Astrocyte (in vitro differentiated cells and primary cell): ENCODE measurements around the gene CRYBG3. TPM values are rescaled to one million over a fixed set of nuclear protein-coding genes. Genes with fewer than 3 reads are reported as not detected.

Experiments used
- DNase-seq: peaks from one replicate; pipeline ENCODE4 v3.0.0-alpha.2; 2010; ENCODE audit warnings: low read depth
- FAIRE-seq: peaks from 2 replicates; lab custom pipeline; 2011; peaks lifted over from hg19 to GRCh38; lab: Jason Lieb, UNC
- H2AFZ ChIP-seq: 2 replicates; pipeline ENCODE4 v1.6.0; 2012; ENCODE audit warnings: low read depth, low read length, inconsistent platforms
- H3K27ac ChIP-seq: 2 replicates; pipeline ENCODE4 v1.5.1; 2011; ENCODE audit warnings: low read depth, low read length, inconsistent platforms
- H3K27me3 ChIP-seq: 2 replicates; pipeline ENCODE4 v1.6.0; 2011; ENCODE audit warnings: low read length, inconsistent platforms; ENCODE audit not compliant: insufficient read depth
- H3K36me3 ChIP-seq: 2 replicates; pipeline ENCODE4 v1.5.1; 2011; ENCODE audit warnings: low read length, inconsistent platforms; ENCODE audit not compliant: insufficient read depth
- H3K4me1 ChIP-seq: 2 replicates; pipeline ENCODE4 v1.5.1; 2011; ENCODE audit warnings: low read length, inconsistent platforms; ENCODE audit not compliant: insufficient read depth
- H3K4me2 ChIP-seq: 2 replicates; pipeline ENCODE4 v1.6.0; 2012; ENCODE audit warnings: low read length, inconsistent platforms
- H3K4me3 ChIP-seq: 2 replicates; pipeline ENCODE4 v1.5.1; 2011; ENCODE audit warnings: low read depth, mild to moderate bottlenecking, low read length, inconsistent platforms; ENCODE audit not compliant: insufficient read depth
- H3K79me2 ChIP-seq: 2 replicates; pipeline ENCODE4 v1.6.0; 2012; ENCODE audit warnings: mild to moderate bottlenecking, low read length, inconsistent platforms; ENCODE audit not compliant: insufficient read depth
- H3K9ac ChIP-seq: 2 replicates; pipeline ENCODE4 v1.6.0; 2012; ENCODE audit warnings: mild to moderate bottlenecking, low read length, inconsistent platforms
- H3K9me3 ChIP-seq: 2 replicates; pipeline ENCODE4 v1.5.1; 2012; ENCODE audit warnings: low read depth, mild to moderate bottlenecking, low read length, inconsistent platforms; ENCODE audit not compliant: insufficient read depth
- H4K20me1 ChIP-seq: 2 replicates; pipeline ENCODE4 v1.6.0; 2012; ENCODE audit warnings: low read length, inconsistent platforms; ENCODE audit not compliant: insufficient read depth
- H3K27ac Mint-ChIP-seq: one replicate; pipeline ENCODE4 v1.8.0; 2021; ENCODE audit warnings: mild to moderate bottlenecking, mixed read lengths; ENCODE audit not compliant: unreplicated experiment
- H3K27me3 Mint-ChIP-seq: one replicate; pipeline ENCODE4 v1.8.0; 2021; ENCODE audit warnings: low read depth, mixed read lengths; ENCODE audit not compliant: unreplicated experiment
- H3K36me3 Mint-ChIP-seq: one replicate; pipeline ENCODE4 v1.8.0; 2021; ENCODE audit warnings: low read depth, mixed read lengths; ENCODE audit not compliant: unreplicated experiment
- H3K4me1 Mint-ChIP-seq: one replicate; pipeline ENCODE4 v1.8.0; 2021; ENCODE audit warnings: low read depth, mixed read lengths; ENCODE audit not compliant: unreplicated experiment
- H3K4me3 Mint-ChIP-seq: one replicate; pipeline ENCODE4 v1.8.0; 2021; ENCODE audit warnings: mild to moderate bottlenecking, moderate library complexity, mixed read lengths; ENCODE audit not compliant: unreplicated experiment
- H3K9me3 Mint-ChIP-seq: one replicate; pipeline ENCODE4 v1.8.0; 2021; ENCODE audit warnings: mild to moderate bottlenecking, mixed read lengths; ENCODE audit not compliant: unreplicated experiment
- CTCF ChIP-seq: IDR thresholded peaks from 2 replicates; pipeline ENCODE4 v1.5.1; 2011; ENCODE audit warnings: low read depth, mild to moderate bottlenecking, inconsistent platforms, low read length, moderate library complexity; ENCODE audit not compliant: insufficient read depth
- EZH2 ChIP-seq: IDR thresholded peaks from 2 replicates; pipeline ENCODE4 v1.6.1; 2012; ENCODE audit warnings: mild to moderate bottlenecking, low read length, inconsistent platforms; ENCODE audit not compliant: insufficient read depth
- total RNA-seq: library from RNA; stranded (reverse); gene quantifications from 2 replicates; pipeline ENCODE4 v1.2.1, GENCODE V29; 2021

CRYBG3 gene
- total RNA-seq, 1 donor from 2014 or later: 13.0 TPM

DNA sequence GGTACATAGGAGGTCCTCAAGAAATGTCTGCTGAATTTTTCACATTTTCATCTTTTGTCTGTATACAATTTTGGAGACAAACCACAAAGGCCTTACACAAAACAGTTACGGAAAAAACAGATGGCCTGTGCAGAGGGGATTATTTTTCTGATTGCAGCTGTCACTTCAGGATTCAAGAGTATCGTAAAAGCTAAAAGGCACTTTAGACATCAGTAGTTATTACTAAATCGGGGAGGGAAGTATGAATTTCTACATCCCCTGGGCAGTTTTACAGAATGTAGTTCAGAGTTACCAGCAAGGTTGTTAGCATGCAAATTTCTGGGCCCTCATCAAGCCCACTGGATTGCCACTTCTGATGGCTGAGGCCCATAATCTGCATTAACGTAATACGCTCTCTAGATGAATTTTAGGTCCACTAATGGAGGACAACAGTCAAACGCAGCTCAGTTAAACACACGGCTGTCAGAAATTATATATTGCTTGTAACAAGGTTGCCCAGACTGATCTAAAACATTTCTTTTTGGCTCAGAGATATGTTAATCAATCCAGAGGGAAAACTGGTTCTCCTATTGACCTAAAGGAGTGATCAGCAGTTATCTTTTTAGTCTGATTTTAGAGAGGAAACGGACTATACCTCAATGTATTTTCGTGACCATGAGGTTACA, 149.3 kb downstream of the CRYBG3 start:
- Mint-ChIP-seq H3K4me1 (no peaks in the 10 kb centered on the region), H3K27ac (peak overlapping the region; percentile 5), H3K9me3 (no peaks in the 10 kb centered on the region), H3K27me3 (no peaks in the 10 kb centered on the region), H3K36me3 (no peaks in the 10 kb centered on the region), H3K4me3 (peak overlapping the region; percentile 89)
- H3K9ac ChIP-seq: peak overlapping the region; percentile 74
- H3K4me2 ChIP-seq: peak overlapping the region; percentile 89
- TF ChIP-seq EZH2 (no peak), CTCF (no peak)
- peaks cover 54% of the 10 kb centered on the region for H3K79me2 ChIP-seq
- H4K20me1 ChIP-seq: peaks cover 27% of the 10 kb centered on the region
- no peaks in the 10 kb centered on the region for H3K9me3 ChIP-seq
- no peak for FAIRE-seq
- H3K36me3 ChIP-seq: peaks cover 6% of the 10 kb centered on the region
- DNase-seq: no peak
- peak overlapping the region; percentile 69 for H3K4me3 ChIP-seq
- H3K27ac ChIP-seq: no peak overlapping the region
- peak overlapping the region; percentile 81 for H2AFZ ChIP-seq
- H3K27me3 ChIP-seq: no peaks in the 10 kb centered on the region
- peaks cover 10% of the 10 kb centered on the region for H3K4me1 ChIP-seq

DNA sequence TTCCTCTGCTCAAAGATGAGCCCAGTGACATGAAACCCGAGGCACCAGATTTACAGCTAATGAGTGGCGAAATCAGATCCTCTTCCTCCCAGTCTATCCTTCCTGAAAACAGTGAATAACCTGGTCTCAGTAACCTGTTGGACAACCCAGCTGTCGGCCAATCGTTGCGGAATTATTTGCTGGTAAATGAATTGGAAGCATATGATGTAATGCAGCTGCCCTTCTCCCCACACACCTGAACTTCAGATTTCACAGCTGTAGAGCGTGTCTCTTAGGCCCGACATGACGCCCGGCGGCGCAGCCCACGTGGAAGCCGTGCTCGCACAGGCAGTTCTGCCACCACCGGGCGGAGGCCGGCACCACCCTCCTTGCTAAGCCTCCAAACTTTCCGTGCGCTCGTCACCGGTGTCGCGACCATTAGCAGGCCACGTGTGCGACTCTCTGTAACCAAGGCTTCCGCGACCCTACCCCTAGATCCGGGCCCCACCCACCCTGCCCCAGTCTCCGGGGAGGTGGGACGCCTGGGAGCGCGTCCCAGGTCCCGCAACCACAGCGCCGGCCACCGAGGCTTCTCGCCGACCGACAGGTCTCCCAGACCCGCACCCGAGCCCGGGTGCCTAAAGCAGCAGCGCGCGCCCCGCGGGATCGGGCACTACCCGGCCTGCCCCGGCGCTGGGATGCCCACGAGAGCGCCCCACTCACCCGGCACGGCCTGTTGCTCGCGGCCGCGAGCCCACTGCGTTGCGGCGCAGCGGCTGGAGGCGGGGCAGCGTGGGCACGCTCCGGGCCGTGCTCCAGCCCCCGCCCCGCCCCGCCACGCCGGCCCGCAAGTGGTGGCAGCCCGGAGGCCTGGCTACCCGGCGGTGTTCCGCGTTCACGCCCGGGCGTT, 150.1 kb downstream of the CRYBG3 start, which contains the start of gene RIOX2:
Gene RIOX2 (minus strand): TSS at position 753 of the 889 bp plus-strand sequence. CDS start 4,838 bp downstream, outside the sequence.
- Mint-ChIP-seq H3K36me3 (no peaks in the 10 kb centered on the region), H3K27me3 (no peaks in the 10 kb centered on the region), H3K4me3 (peak within 1 kb of the TSS; percentile 89), H3K4me1 (no peaks in the 10 kb centered on the region), H3K27ac (peak within 1 kb of the TSS; percentile 5), H3K9me3 (no peaks in the 10 kb centered on the region)
- Histone ChIP-seq H4K20me1 (peaks cover 19% of the 10 kb centered on the region), H3K79me2 (peaks cover 50% of the 10 kb centered on the region), H3K4me2 (peak within 1 kb of the TSS; percentile 89), H3K27ac (peak within 1 kb of the TSS; percentile 38), H3K9ac (peak within 1 kb of the TSS; percentile 74), H2AFZ (peak within 1 kb of the TSS; percentile 81), H3K36me3 (no peaks in the 10 kb centered on the region), H3K4me1 (peaks cover 10% of the 10 kb centered on the region), H3K9me3 (no peaks in the 10 kb centered on the region), H3K27me3 (no peaks in the 10 kb centered on the region), H3K4me3 (peak within 1 kb of the TSS; percentile 69)
- DNase-seq: peak; percentile 57
- FAIRE-seq: no peak
- TF ChIP-seq CTCF: no peak
- no peak for TF ChIP-seq EZH2
